ENCODE results near the gene MOAP1.
"Not testable (repeated sequence)": the region's sequence is repeated elsewhere in the genome, so short reads cannot be mapped to it uniquely, and the experiment has no call there.

The MOAP1 gene

GRCh38 chr14:93142854-93143652, 41.6 kb downstream of the MOAP1 start:
- no peak for DNase-seq

- DNase-seq = no peak
Measured at GRCh38 chr14:93137864-93138263, 46.8 kb downstream of the MOAP1 start.

GRCh38 chr14:93136508-93136907, 48.2 kb downstream of the MOAP1 start:
- DNase-seq = not testable (repeated sequence)

GRCh38 chr14:93136009-93136408, 48.7 kb downstream of the MOAP1 start:
- DNase-seq = no peak

GRCh38 chr14:93135399-93135798, 49.3 kb downstream of the MOAP1 start:
- DNase-seq = no peak

- no peak for DNase-seq
Measured at GRCh38 chr14:93133464-93133863, 51.2 kb downstream of the MOAP1 start.

GRCh38 chr14:93132472-93133065, 52.1 kb downstream of the MOAP1 start:
- peak; percentile 55 for DNase-seq

All from OCI-M1 (cell line).